ENCODE results near the gene UBE2J1. TPM values are rescaled to one million over a fixed set of nuclear protein-coding genes. Genes with fewer than 3 reads are reported as not detected.
A peak's percentile ranks its signal among the peaks of the same experiment; 100 is the strongest.

The UBE2J1 gene
- total and polyA plus RNA-seq, 10 of the 15 experiments (the other 5 are each of a cell fraction or from before 2014, with no cell fraction given): 48.7 to 131 (median 90.0) TPM

DNA sequence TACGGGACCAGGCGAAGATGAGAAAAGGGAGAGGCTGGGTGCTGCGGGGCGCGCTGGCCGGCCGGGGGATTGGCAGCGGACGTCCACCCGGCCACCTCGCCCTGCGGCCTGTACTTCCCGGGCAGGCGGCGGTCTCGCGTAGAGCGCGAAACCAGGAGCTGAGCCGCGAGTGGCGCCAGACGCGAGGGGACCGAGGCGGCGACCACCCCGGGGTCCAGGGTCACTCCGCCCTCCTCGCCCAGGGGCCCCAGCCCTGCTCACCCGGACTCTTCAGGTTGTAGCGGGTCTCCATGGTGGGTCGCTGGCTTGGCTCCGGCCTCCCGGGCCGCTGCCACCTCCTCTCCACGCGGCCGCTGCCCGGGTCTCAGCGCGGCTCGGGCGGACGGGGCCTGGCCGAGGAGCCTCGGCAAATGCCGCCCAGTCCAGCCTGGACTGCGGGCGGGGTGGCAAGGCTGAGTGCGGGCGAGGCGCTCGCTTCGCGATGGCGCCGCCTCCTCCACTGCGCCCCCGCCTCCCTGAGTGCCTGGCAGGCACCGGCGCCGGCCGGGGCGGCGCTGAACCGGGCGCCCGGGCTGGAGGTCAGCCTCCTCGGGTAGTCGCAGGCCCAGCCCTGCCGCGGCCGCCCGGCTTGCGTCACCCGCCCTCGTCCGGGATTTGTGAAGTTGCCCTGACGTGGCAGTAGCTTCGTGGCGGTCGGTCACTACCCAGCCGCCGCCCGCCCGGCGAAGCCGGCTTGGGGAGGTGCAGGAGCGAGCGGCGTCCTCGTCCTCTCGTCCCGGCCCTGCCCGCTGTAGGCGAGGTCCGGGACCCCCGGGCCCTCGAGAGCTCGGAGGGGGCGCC is at the start of gene UBE2J1 (continued):
- TF ChIP-seq NRF1 (conservative IDR thresholded peaks at IDR 0.05; ENCODE audit: low read depth, low read length) (no peak), RB1 (IDR thresholded peaks at IDR 0.05; ENCODE audit: borderline replicate concordance) (peak; percentile 29; the same call in 1 of the 2 replicates), SREBF1 (IDR thresholded peaks at IDR 0.05; ENCODE audit: low read length) (no peak), SMAD5 (IDR thresholded peaks at IDR 0.05; ENCODE audit: low read depth) (peak; percentile 26; the same call in 1 of the 2 replicates), MTA3 (IDR thresholded peaks at IDR 0.05; ENCODE audit: borderline replicate concordance, low read length) (no peak), CHD4 (IDR thresholded peaks at IDR 0.05) (no peak), ZNF24 (IDR thresholded peaks at IDR 0.05) (peak; percentile 58), TCF7 (IDR thresholded peaks at IDR 0.05; ENCODE audit: borderline replicate concordance) (no peak), NFIC (IDR thresholded peaks at IDR 0.05; ENCODE audit: low read depth, low read length) (no peak), SIX5 (IDR thresholded peaks at IDR 0.05; ENCODE audit: low read depth, low read length, severe bottlenecking) (no peak), IKZF1 (conservative IDR thresholded peaks at IDR 0.05) (peak; percentile 86), ASH2L (IDR thresholded peaks at IDR 0.05; ENCODE audit: borderline replicate concordance, low read depth) (no peak), MXI1 (IDR thresholded peaks at IDR 0.05; ENCODE audit: low read depth, low read length) (no peak; the same call in 1 of the 2 replicates)
- TF ChIP-seq, protein P1, sequence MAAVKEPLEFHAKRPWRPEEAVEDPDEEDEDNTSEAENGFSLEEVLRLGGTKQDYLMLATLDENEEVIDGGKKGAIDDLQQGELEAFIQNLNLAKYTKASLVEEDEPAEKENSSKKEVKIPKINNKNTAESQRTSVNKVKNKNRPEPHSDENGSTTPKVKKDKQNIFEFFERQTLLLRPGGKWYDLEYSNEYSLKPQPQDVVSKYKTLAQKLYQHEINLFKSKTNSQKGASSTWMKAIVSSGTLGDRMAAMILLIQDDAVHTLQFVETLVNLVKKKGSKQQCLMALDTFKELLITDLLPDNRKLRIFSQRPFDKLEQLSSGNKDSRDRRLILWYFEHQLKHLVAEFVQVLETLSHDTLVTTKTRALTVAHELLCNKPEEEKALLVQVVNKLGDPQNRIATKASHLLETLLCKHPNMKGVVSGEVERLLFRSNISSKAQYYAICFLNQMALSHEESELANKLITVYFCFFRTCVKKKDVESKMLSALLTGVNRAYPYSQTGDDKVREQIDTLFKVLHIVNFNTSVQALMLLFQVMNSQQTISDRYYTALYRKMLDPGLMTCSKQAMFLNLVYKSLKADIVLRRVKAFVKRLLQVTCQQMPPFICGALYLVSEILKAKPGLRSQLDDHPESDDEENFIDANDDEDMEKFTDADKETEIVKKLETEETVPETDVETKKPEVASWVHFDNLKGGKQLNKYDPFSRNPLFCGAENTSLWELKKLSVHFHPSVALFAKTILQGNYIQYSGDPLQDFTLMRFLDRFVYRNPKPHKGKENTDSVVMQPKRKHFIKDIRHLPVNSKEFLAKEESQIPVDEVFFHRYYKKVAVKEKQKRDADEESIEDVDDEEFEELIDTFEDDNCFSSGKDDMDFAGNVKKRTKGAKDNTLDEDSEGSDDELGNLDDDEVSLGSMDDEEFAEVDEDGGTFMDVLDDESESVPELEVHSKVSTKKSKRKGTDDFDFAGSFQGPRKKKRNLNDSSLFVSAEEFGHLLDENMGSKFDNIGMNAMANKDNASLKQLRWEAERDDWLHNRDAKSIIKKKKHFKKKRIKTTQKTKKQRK (IDR thresholded peaks at IDR 0.05; ENCODE audit: low read depth, low read length): no peak
- TF ChIP-seq, protein P2, sequence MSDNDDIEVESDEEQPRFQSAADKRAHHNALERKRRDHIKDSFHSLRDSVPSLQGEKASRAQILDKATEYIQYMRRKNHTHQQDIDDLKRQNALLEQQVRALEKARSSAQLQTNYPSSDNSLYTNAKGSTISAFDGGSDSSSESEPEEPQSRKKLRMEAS (IDR thresholded peaks at IDR 0.05; ENCODE audit: low read depth, low read length): 0 out of 2 replicates have a peak, but pooled peaks have one; percentile 5
- TF ChIP-seq, protein P3, sequence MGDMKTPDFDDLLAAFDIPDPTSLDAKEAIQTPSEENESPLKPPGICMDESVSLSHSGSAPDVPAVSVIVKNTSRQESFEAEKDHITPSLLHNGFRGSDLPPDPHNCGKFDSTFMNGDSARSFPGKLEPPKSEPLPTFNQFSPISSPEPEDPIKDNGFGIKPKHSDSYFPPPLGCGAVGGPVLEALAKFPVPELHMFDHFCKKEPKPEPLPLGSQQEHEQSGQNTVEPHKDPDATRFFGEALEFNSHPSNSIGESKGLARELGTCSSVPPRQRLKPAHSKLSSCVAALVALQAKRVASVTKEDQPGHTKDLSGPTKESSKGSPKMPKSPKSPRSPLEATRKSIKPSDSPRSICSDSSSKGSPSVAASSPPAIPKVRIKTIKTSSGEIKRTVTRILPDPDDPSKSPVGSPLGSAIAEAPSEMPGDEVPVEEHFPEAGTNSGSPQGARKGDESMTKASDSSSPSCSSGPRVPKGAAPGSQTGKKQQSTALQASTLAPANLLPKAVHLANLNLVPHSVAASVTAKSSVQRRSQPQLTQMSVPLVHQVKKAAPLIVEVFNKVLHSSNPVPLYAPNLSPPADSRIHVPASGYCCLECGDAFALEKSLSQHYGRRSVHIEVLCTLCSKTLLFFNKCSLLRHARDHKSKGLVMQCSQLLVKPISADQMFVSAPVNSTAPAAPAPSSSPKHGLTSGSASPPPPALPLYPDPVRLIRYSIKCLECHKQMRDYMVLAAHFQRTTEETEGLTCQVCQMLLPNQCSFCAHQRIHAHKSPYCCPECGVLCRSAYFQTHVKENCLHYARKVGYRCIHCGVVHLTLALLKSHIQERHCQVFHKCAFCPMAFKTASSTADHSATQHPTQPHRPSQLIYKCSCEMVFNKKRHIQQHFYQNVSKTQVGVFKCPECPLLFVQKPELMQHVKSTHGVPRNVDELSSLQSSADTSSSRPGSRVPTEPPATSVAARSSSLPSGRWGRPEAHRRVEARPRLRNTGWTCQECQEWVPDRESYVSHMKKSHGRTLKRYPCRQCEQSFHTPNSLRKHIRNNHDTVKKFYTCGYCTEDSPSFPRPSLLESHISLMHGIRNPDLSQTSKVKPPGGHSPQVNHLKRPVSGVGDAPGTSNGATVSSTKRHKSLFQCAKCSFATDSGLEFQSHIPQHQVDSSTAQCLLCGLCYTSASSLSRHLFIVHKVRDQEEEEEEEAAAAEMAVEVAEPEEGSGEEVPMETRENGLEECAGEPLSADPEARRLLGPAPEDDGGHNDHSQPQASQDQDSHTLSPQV (IDR thresholded peaks at IDR 0.05): 0 out of 2 replicates have a peak, but pooled peaks have one; percentile 47
- TF ChIP-seq, protein P4, sequence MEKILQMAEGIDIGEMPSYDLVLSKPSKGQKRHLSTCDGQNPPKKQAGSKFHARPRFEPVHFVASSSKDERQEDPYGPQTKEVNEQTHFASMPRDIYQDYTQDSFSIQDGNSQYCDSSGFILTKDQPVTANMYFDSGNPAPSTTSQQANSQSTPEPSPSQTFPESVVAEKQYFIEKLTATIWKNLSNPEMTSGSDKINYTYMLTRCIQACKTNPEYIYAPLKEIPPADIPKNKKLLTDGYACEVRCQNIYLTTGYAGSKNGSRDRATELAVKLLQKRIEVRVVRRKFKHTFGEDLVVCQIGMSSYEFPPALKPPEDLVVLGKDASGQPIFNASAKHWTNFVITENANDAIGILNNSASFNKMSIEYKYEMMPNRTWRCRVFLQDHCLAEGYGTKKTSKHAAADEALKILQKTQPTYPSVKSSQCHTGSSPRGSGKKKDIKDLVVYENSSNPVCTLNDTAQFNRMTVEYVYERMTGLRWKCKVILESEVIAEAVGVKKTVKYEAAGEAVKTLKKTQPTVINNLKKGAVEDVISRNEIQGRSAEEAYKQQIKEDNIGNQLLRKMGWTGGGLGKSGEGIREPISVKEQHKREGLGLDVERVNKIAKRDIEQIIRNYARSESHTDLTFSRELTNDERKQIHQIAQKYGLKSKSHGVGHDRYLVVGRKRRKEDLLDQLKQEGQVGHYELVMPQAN (conservative IDR thresholded peaks at IDR 0.05): peak; percentile 65; the same call in 1 of the 2 replicates
